Caki2 (cell line): ENCODE measurements around the gene FAM171A2. TPM values are rescaled to one million over a fixed set of nuclear protein-coding genes. Genes with fewer than 3 reads are reported as not detected.
"Not testable (repeated sequence)": the region's sequence is repeated elsewhere in the genome, so short reads cannot be mapped to it uniquely, and the experiment has no call there.

ENCODE experiments used
- DNase-seq: peaks from one replicate; pipeline ENCODE4 v3.0.0-alpha.2; 2015; ENCODE audit warnings: low read depth
- in situ Hi-C: cut with HindIII; loops from 2 replicates; pipeline ENCODE4 v1.10.0; 2016; ENCODE audit warnings: low sequenced_read_pairs, low pct_unique_long_range_greater_than_20kb, mixed read lengths
- total RNA-seq: library from RNA; depleted of rRNA; stranded (reverse); fragments of >200 nt; shearing (Covaris generic); gene quantifications from 2 replicates; pipeline ENCODE4 v1.2.3, GENCODE V29; 2014; ENCODE audit warnings: low replicate concordance

The FAM171A2 gene
- total RNA-seq, 1 experiment from 2014 or later: 14.4 TPM

DNA sequence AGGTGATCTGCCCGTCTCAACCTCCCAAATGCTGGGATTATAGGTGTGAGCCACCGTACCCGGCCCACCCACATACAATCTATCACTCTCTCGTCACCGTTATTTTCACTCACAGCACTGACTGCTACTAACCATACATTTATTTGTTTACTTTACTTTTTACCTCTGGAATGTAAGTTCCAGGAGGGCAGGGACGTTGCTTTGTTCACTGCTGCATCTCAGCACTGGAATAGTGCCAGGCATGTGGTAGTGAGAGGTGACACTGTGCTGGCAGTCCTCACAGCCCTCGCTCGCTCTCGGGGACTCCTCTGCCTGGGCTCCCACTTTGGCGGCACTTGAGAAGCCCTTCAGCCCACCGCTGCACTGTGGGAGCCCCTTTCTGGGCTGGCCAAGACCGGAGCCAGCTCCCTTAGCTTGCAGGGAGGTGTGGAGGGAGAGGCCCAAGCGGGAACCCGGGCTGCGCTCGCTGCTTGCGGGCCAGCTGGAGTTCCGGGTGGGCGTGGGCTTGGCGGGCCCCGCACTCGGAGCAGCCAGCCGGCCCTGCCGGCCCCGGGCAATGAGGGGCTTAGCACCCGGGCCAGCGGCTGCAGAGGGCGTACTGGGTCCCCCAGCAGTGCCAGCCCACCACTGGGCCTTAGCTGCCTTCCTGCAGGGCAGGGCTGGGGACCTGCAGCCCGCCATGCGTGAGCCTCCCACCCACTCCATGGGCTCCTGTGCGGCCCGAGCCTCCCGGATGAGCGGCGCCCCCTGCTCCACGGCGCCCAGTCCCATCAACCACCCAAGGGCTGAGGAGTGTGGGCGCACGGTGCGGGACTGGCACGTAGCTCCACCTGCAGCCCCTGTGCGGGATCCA is 5.0 kb upstream of the FAM171A2 start:
- DNase-seq, in situ Hi-C loops: not testable (repeated sequence)

DNA sequence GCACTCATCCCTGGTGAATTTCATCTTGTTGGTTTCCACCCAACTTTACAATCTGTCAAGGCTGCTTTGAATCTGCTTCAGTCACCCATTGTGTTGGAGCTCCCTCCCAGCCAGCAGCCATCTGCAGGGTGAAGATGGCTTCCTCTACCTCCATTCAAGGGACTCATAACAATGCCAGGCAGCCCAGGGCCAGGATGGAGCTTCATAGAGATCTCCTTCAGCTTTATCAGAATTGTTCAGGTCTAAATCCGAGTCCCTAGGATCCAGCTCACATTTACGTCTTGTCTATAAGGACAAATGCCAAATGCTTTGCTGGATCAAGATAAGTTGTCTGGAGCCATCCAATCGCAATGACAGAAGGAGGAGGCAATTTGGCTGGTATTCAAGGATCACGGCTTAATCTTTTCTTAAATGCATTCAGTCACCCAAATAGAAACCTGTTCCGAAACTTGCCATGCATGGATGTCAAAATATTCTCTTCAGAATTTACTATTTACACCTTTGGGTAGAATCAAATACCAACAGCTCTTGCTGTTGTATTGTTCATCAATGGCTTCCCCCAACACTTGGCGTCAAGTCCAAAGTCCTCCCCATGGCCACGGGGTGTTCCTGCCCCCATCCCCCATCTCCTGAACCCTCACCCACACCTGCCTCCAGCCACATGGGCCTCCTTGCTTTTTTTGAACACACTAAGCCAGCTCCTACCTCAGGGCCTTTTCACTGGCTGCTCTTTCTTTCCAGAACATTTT is 3.8 kb upstream of the FAM171A2 start:
- in situ Hi-C loops: no loop called here

DNA sequence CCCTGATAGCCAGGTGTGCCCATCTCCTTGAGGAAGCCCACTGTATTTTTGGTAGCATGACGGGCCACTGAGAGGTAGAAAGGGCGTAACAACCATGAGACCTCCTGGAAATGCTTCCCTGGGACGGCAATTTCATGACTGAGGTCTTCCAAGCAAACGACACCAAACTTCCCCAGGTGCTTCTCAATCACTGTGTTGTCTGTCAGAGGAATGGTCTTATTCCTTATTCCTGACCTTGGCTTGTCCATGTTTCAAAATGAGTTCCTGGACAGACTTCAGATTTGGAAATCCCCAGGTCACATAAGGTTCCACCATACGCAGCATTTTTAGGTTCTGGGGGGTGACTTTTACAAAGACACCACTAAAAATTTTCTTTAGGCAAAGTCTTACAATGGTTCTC is 1.4 kb upstream of the FAM171A2 start:
- DNase-seq, in situ Hi-C loops: not testable (repeated sequence)

More for the DNA sequence above, 3.8 kb upstream of the FAM171A2 start:
- DNase-seq: no peak

DNA sequence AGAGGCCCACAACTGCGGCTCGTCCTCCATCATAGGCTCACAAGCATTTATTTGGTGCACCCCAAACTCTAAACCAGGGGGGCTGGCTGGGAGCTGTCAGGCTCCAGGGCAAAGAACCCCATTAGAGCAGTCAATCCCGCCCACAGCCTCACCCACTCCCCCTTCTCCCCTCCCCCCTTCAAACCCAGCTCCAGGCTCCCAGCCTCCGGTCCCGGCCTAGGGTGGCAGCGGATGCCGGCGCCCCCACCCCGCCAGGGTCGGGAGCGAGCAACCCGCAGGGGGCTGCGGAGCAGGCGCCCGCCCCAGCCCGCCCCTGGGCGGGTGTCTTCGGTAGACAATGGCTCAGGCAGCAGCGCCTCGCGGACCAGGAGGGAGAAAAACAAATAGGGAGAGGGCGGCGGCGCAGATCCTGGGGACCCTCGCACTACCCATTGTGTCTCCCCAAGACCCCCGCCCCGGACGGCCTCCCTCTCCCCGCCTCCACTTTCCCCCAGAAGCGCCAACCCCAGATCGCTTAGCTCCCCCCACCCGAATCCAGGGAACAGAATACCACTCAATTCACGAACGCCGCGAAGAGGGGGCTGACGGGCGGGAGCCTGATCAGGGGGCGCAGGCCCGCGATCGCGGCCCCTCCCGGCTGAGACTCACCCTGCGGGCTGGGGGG is 572 bp downstream of the FAM171A2 start:
- no peak for DNase-seq
- in situ Hi-C loops: no loop called here

DNA sequence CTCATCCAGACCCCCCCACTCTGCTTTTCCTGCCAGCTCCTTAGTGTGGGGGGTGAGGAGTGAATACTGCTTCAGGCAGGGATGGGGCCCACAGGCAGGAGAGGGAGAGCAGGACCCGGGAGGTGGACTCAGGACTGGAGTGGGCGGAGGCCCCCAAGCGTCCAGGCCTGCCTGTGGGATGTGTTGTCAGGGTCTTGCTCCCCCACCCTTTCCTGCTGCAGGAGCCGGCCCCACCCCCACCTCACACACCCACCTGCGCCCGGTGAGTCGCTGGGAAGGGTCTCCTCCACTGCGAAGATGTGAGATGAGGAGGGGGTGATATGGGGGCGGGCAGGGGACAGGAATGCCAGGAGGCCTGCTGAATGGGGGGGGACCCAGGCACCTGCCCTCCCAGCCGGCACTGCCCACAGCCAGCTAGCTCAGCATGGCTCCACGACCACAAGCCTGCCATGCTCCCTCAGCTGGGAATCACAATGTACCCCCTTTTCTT is 1.1 kb downstream of the FAM171A2 start:
- in situ Hi-C loops: no loop called here
- no peak for DNase-seq

DNA sequence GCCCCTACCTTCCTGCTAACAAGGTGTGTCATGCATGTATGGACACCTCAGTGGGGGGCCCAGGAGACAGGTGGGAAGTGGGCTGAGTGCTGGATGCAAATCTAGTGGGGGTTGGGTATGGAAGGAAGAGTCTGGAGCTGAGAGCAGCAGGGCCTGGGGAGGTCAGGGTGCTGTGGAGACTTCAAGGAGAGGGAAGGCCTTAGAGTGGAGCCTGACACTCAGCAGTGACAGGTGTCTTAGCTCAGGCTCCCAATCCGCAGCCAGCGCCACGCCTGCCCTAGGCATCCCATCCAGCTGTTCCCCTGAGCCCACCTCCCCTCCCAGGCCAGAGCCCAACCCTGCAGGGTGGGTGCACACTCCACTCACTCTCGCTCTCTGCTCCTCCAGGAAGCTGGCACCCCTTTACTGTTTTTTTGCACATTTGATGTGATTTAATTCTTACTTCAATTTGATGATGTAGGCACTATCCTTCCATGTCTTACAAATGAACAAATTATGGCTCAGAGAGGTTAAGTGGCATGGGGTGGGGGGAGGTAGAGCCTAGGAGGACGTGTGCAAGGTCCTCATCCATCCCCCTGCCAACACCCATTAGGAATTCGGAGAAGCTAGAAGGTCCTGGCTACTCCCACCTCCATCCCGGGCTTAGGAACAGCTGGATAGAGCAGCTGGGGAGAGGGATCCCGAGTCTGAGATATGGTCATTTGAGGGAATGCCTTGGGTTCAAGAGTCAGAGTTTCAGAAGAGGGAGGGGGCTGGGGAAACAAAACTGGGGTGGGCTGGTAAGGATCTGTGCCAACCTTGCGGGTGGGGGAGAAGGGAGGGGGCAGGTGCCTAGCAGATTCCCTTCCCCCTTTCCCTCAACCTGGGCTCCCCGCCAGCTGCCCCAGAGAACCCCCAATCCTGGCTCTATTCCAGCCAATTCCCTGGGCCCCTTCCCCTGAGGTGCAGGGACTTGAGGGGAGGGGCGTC is 2.1 kb downstream of the FAM171A2 start:
- in situ Hi-C loops: no loop called here
- no peak for DNase-seq

DNA sequence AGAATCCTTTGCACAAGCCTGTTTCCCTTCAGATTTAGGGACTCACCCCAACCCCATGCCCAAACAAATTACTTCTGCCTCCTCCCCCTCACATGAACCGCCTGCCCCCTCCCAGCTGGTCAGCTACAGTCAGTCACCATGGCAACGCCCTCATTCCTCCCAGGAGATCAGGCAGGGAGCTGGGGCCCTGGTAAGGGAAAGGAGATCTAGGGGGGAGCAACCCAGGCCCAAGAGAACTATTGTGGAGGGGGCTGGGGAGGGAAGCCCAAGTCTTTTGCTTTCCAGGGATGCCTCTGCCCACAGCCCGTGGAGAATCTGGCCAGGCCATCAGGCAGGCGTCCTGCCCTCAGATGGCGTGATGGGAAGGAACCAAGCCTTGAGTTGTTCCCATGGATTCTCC is 2.8 kb downstream of the FAM171A2 start:
- no peak for DNase-seq
- in situ Hi-C loops: no loop called here

DNA sequence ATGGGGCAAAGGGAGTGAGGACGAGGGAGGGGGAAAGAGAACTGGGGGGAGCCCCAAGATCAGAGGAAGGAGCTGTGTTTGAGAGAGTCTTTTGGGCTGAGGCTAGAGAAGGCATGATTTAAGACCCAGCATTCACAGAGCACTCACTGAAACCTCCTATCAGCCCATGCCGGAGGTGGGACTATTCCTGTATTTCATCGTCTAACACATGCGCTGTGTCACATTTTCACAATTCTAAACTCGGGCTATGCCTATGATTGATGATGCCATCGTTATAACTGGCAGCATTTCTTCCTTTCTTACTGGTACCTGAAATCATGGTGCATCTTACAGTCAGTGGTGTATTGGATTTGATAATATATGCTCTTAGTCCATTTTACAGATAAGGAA is 3.5 kb downstream of the FAM171A2 start:
- in situ Hi-C loops: no loop called here
- DNase-seq: no peak

DNA sequence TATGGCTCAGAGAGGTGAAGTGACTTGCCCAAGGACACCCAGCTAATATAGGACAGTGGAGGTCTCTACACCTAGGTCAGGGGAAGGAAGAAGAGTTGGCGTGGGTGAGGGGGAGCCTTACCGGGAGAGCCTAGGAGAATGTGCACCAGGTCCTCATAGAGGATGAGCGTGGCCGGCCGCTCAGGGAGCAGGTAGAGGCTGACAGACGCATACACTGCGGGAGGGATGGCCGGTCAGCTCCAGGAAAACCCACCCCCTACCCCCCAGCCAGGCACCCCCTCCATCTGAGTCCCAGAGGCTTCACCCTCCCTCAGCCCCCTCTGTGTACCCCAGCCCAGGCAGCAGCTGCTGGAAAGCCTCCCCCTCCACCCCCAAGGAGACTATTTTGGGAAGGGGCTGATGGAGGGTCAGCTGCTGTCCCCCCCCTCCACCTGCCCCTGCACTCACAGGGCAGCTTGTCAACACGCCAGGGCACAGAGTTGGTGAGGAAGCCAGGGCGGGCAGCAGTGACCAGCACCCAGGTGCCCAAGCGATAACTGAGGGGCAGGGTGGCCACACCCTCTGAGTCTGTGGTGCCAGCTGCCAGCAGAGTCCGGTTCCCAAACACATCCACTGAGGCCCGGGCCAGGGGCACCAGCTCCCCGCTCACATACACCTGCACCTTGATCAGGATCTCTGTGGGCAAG is 4.1 kb downstream of the FAM171A2 start:
- no peak for DNase-seq
- in situ Hi-C loops: no loop called here

DNA sequence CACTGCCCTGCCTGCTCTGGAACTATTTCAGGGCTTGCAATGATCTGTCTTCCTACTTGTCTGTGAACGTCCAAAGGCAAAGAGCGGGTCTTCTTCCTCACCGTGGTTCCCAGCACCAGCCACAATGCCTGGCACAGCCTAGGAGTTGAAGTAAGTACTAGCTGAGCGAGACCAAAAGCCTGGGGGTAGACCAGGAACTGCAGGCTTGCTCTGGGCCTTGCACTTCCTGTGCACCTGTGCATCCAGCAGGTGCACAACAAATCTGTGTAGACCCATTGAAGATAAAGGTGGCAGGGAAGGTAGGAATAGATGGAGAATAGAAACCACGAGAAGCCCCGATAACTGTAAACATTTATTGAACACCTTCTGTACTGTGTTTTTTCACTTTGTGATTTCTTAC is 4.6 kb downstream of the FAM171A2 start:
- in situ Hi-C loops: no loop called here
- no peak for DNase-seq

DNA sequence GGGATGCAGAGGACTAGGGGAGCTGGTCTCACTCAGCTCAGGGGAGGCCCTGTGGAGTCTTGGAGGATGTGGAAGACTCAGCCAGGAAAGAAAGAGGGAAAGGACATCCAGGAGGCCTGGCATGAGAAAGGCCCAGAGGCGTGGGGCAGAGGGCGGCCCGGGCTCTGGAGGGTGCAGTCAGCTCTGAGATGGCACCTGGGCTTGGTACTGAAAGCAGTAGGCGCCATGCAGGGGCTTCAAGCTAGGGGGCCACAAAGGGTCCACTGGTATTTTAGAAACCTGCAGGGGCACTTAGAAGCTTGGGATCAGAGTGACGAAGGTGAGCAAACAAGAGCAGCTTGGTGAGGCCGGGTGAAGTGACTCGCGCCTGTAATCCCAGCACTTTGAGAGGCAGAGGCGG is 5.6 kb downstream of the FAM171A2 start:
- DNase-seq: no peak
- in situ Hi-C loops: no loop called here

DNA sequence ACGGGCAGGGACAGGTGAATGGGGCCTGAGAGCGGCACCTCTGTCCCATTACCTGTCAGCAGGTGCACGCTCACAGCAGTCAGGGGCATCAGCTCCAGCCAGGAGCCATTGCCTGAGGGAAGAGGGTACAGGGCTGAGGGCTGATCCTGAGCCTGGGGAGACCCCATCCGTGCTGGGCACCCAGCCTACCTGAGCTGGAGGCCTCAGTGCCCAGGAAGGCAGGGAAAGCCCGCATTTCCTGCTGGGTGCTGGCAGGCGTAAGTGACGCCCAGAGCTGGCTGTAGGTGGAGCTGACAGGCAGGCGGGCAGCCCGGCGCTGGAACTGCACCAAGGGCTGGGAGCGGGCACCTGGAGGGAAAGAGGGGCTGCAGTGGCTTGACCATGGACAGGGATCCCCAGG is 7.4 kb downstream of the FAM171A2 start:
- no peak for DNase-seq
- in situ Hi-C loops: no loop called here

DNA sequence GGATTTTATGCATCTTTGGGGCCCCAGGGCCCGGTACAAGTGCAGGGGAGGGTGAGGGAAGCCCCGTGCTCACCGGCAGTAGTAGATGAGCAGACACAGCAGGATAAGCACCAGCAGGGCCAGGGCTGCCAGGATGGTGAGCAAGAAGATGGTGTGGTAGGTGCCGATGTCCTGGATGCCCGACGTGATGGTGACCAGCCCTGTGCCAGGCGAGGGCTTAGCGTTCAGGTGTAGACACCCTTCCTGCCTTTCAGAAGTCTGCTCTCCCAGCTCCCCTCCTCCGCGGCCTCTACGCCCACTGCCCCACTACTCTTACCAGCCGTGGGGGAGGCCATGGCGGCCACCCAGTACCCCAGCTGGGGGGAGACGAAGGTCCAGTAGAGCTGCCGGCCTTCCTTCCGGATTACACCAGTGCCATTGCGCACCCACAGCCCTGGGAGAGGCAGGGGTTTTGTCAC is 8.0 kb downstream of the FAM171A2 start:
- in situ Hi-C loops: no loop called here

DNA sequence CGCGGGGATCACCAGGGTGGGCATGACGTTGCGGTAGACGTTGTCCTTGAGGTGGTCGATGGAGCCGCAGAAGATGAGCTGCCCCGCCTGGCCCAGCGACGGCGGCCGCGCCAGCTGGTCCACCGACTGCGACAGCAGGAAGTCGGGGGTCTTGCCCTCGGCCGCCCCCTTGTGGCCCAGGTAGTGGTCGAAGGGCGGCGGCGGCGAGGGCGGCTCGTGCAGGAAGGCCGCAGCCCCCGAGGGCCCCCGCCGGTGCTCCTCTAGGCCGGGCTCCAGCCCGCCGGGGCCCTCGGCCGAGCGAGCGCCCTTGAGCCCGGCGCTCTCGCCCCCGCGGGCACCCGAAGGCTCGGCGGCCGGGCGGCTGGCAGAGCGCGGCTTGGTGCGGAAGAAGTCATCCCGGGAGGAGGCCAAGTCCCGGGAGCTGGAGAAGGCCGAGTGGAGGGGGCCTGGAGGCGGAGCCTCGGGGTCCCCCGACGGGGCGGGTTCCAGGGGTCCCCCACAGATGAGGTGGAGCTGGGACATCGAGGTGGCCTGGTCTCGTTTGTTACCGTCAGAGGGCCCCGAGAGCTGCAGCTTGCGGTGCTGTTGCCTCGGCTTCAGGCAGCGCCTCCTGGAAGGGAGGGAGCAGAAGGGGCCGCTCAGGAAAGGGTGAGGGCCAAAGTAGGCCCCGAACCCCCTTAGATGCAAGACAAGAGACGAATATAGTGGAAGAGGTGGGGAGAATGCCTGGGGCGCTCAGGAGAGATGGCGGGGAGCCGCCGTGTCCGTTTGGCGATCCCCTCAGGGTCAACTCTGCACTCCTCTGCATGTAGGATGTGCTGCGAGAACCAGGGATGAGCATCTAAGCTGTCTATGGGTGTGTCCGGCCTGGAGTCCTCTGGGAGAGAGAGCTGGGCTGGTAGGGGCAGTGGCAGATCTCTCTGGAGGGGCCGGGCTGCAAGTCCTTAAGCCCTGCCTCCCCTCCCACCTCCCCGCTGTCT is 8.8 kb downstream of the FAM171A2 start:
- in situ Hi-C loops: no loop called here
- DNase-seq: no peak

More for the DNA sequence above, 8.0 kb downstream of the FAM171A2 start:
- no peak for DNase-seq

DNA sequence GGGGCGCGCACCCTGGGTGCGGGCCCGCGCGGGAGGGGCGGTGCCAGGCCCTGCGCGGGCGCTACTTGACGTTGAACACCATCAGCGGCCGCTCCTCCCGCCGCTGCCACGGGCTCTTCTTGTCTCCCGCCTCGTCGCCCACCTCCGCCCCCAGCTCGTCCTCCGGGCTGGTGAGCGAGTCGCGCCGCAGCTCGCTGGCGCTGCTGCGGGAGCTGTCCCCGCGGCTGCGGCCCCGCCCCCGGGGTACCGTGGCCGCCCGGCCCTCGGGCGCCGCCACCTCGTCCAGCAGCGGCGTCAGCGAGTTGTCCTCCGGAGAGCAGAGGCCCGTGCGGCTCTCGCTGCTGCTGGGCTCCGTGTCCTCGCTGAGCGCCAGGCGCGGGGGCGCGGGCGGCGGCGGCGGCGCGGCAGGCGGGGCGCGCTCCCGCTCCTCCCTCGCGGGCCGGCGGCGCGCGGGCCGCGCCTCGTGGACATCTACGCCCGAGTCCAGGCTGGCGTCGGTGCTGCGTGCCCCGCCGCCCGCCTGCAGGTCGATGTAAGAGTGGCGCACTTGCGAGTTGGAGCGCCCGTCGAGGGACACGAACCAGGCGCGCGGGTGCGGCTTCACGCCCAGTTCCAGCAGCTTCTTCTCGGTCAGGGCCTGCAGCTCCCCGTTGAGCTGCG is 9.9 kb downstream of the FAM171A2 start:
- in situ Hi-C loops: no loop called here
- DNase-seq: no peak
